ENCODE data around the gene DNAH1. TPM values are rescaled to one million over a fixed set of nuclear protein-coding genes. Genes with fewer than 3 reads are reported as not detected.

Gene DNAH1
- total RNA-seq, 1 donor from 2014 or later = 8.2 TPM

GRCh38 chr3:52313188-52313773 is 2.8 kb upstream of the DNAH1 start:
- no peak for DNase-seq (ENCODE audit: low spot score in 2 of 2, unreplicated experiment in 2 of 2)
- H3K4me3 Mint-ChIP-seq = no peak overlapping the region
- no peaks in the 10 kb centered on the region for H3K27me3 Mint-ChIP-seq (ENCODE audit: low read depth)
- no peak overlapping the region for H3K27ac Mint-ChIP-seq
- H3K36me3 Mint-ChIP-seq = no peaks in the 10 kb centered on the region
- TF ChIP-seq, protein P1, sequence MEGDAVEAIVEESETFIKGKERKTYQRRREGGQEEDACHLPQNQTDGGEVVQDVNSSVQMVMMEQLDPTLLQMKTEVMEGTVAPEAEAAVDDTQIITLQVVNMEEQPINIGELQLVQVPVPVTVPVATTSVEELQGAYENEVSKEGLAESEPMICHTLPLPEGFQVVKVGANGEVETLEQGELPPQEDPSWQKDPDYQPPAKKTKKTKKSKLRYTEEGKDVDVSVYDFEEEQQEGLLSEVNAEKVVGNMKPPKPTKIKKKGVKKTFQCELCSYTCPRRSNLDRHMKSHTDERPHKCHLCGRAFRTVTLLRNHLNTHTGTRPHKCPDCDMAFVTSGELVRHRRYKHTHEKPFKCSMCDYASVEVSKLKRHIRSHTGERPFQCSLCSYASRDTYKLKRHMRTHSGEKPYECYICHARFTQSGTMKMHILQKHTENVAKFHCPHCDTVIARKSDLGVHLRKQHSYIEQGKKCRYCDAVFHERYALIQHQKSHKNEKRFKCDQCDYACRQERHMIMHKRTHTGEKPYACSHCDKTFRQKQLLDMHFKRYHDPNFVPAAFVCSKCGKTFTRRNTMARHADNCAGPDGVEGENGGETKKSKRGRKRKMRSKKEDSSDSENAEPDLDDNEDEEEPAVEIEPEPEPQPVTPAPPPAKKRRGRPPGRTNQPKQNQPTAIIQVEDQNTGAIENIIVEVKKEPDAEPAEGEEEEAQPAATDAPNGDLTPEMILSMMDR (IDR thresholded peaks at IDR 0.05; ENCODE audit: unreplicated experiment) = no peak
- no peaks in the 10 kb centered on the region for H3K9me3 Mint-ChIP-seq
- H3K4me1 Mint-ChIP-seq = peaks cover 17% of the 10 kb centered on the region

DNA sequence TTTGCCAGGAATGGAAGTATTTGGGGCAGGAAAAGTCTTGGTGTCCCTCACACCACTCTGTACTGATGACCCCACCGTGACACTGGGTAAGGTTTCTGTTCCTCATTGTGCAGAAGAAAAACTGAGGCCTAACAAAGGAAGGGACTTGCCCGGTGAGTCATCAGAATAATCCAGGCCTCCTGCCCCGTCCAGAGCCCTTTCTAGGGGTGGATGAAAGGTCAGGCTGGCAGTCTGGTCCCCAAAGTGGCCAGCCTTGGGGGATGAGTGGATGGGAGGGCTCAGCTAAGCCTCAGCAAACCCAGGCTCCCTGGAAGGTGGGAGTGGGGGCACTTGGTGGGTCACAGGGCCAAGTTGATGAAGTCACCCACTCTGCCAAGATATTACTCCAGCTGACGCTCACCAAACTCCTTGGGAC is 2.3 kb upstream of the DNAH1 start:
- TF ChIP-seq, protein P1 (IDR thresholded peaks at IDR 0.05; ENCODE audit: unreplicated experiment) = no peak

DNA sequence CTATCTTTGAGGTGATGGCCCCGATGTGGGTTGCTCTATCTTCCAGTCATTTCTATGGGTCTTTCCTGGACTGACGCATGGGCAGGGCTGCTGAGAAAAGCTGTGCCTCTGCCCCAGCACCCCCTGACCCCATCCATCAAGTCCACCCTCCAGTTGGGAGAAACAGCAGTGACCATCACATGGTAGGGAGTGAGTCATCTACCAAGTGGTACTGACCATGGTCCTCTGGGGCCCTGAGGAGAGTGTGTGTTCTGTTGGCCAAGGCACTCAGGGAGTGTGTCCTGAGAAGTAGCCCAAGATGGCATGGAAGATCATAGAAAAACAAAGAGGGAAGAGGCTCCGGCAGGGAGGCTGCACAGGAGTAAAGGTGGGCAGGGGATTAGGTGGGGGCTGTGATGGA is 1.6 kb upstream of the DNAH1 start:
- H3K27me3 Mint-ChIP-seq (ENCODE audit: low read depth) = no peaks in the 10 kb centered on the region

More for the DNA sequence above, 2.3 kb upstream of the DNAH1 start:
- DNase-seq (ENCODE audit: low spot score in 2 of 2, unreplicated experiment in 2 of 2) = no peak
- Mint-ChIP-seq H3K27ac (no peak overlapping the region), H3K4me1 (peaks cover 17% of the 10 kb centered on the region), H3K36me3 (no peaks in the 10 kb centered on the region), H3K27me3 (ENCODE audit: low read depth) (no peaks in the 10 kb centered on the region), H3K4me3 (no peak overlapping the region), H3K9me3 (no peaks in the 10 kb centered on the region)

DNA sequence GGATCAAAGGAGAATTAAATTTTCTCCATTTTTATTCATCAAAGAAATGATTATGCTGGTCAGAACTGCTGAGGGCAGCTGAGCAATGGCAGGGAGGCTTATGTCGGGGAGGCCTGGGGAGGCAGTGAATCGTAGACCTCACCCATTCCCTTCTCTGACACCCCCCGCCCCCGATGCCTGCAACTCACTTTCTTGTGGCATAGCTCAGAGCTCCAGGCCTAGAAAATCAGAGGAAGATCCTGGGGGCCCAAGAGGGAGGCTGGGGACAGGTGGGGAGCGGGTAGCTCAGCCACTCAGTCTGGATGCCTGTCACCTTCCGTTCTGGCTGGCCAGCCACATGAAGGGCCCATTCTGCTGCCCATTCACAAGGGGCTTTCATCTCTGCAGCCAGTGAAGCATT is 1.1 kb upstream of the DNAH1 start:
- Mint-ChIP-seq H3K4me1 (peaks cover 20% of the 10 kb centered on the region), H3K36me3 (no peaks in the 10 kb centered on the region), H3K4me3 (no peak overlapping the region), H3K27me3 (ENCODE audit: low read depth) (no peaks in the 10 kb centered on the region), H3K9me3 (no peaks in the 10 kb centered on the region), H3K27ac (no peak overlapping the region)
- TF ChIP-seq, protein P1 (IDR thresholded peaks at IDR 0.05; ENCODE audit: unreplicated experiment) = no peak
- no peak for DNase-seq (ENCODE audit: low spot score in 2 of 2, unreplicated experiment in 2 of 2)

More for the DNA sequence above, 1.6 kb upstream of the DNAH1 start:
- TF ChIP-seq, protein P1 (IDR thresholded peaks at IDR 0.05; ENCODE audit: unreplicated experiment) = no peak
- no peak overlapping the region for H3K27ac Mint-ChIP-seq
- H3K4me1 Mint-ChIP-seq = peaks cover 17% of the 10 kb centered on the region
- H3K36me3 Mint-ChIP-seq = no peaks in the 10 kb centered on the region
- DNase-seq (ENCODE audit: low spot score in 2 of 2, unreplicated experiment in 2 of 2) = no peak
- H3K4me3 Mint-ChIP-seq = no peak overlapping the region
- H3K9me3 Mint-ChIP-seq = no peaks in the 10 kb centered on the region

DNA sequence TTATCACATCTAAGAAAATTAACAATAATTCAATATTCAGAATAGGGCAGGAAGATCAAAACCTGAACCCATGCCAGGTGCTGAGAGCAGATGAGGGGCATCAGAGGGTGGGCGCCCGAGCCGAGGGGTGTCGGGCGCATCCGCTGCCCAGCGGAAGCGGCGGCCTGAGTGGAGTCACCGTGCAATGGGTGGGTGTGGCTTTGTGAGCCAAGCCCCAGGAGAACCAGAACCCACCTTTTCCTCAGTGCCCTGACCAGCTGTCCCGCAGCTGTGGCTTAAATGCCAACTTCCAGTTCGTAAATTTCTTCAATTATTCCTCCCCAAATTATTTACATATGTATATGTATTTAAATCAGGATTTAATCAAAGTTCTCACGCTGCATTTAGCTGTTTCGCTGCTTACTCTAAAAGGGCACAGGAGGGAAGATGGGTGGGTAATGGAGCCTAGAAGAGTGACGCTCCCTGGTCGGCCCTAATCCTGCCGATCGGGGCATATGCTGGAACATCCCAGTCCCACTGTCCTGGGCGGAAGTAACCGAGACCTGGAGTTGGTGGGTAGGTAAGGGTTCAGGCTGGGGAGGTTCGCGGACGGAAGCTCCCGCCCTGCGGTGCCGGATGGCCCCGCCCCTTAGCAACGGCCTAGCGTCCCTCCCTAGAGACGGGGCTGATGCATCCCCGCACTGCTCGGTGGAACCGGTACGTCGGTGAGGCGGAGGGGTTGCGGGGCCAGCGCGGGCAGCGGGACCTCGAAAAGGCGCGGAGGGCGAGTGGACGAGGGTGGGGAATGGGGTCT is 1.3 kb downstream of the DNAH1 start:
- peak; percentile 58 to 80 for DNase-seq (ENCODE audit: low spot score in 2 of 2, unreplicated experiment in 2 of 2)
- Mint-ChIP-seq H3K27me3 (ENCODE audit: low read depth) (no peaks in the 10 kb centered on the region), H3K9me3 (no peaks in the 10 kb centered on the region), H3K4me1 (peaks cover 15% of the 10 kb centered on the region), H3K36me3 (no peaks in the 10 kb centered on the region), H3K4me3 (peak overlapping the region; percentile 69), H3K27ac (peak overlapping the region; percentile 47)
- TF ChIP-seq, protein P1 (IDR thresholded peaks at IDR 0.05; ENCODE audit: unreplicated experiment) = no peak

Measured in mesothelial cell of epicardium (in vitro differentiated cells).